GM15510 (cell line): ENCODE data around the gene ANKRD22.

ENCODE experiments used
- POLR2A ChIP-seq: IDR thresholded peaks from 3 replicates; pipeline ENCODE4 v1.6.1; 2011; ENCODE audit warnings: borderline replicate concordance; ENCODE audit not compliant: insufficient read length; ENCODE audit errors: extremely low read depth

ANKRD22 gene

DNA sequence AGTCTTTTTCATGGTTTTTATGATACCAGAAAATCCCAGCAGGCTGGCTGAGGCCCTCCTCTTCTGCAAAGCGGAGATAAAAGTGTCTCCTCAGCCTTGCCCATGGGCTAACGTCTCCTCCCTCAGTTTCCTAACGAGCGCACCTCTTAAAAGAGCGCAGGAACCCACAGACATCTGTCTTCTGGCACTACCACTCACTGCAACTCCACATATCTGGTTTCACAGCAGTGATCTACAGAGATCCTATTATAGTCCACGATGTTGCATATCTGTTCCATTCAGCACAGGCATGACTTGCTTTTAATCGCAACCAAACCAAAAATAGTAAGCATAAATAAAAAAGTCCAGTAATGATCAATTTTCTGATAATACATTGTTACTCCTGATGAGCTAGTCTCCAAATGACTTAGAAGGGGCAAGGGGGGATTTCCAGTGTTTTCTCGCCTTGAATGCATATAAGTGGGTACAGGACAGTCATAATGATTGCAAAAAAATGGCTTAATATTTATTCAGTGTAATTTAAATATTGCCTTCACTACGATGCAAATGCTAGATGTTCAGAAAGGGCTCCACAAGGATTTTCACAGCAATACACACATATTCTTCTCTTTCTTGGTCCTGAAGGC, 20.9 kb downstream of the ANKRD22 start:
- TF ChIP-seq POLR2A = no peak

DNA sequence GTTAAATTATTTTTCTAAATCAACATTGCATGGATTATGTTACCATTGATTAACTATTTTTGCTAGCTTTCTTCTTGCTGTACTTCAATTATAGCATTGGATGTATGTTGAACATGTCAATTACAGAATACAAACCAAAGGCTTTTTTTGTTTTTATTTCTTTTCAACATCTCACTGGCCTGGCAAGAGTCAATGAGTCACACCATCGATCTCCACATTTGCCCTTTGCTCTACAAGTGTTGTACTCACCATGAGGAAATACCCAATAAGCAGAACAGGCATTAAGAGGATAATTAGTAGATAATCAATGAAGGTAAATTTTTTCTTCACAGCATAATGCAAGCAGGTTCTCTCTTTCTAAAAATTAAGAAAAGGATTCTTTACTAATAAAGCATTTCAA, 23.3 kb downstream of the ANKRD22 start:
- TF ChIP-seq POLR2A = no peak

DNA sequence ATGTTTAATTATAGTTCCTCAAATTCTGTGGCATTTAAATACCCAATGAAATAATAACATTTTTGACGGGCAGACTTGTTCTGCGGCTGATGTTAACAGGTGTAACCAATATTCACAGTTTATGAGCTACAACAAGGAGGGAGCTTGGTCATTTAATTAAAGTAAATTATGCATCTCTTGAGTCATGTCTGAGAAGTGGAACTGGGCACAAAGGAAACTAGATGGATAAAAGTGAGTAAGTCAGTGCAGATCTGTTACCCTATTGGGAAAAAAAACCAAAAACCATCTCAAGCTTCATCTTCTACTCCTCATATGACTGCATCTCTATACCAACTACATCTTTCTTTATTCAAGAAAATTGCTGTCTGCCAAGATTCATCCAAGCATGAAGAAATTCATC, 24.0 kb downstream of the ANKRD22 start:
- no peak for TF ChIP-seq POLR2A

DNA sequence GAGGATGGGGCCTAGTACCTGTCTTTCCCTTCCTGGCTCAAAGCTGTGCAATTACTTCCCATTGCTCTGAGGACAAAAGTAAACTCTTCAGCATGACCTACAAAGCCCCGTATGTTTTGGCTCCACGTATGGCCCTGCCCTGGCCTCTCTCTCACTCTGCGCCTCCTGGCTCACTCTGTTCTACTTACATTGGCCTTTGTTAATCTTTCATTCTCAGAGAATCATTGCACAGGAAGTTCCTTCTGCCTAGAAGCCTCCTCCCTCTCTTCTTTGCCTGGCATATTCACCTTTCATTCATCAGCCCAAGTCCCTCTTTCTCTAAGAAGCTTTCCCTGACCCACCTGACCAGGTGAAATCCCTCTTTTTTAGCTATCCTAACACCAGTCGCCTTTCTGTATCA, 25.3 kb downstream of the ANKRD22 start:
- TF ChIP-seq POLR2A = no peak

DNA sequence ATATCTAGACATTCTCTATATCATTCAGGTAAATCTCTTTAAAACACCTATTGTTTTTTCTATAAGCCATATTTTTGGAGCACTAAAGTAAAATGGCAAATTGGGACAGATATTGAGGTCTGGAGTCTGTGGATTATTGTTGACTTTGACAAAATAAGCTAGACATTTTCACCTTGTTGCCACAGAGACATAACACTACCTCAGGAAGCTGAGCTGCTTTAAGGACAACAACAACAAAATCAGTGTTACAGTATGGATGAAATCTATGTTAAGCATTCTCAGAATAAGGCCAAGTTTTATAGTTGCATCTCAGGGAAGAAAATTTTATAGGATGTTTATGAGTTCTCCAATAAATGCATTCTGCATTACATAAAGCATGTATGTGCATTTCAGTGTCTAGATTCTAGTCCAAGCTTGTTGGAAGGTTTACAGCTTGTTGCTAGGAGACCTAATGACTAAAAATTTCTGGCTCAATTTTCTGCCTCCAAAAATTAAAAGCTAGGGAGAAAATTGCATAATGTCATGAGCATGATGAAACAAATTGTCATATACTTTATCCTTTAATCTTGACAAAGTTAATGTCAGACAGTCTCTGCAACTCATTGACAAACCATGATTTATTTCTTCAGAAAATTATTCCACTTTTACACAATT, 30.8 kb downstream of the ANKRD22 start:
- no peak for TF ChIP-seq POLR2A

DNA sequence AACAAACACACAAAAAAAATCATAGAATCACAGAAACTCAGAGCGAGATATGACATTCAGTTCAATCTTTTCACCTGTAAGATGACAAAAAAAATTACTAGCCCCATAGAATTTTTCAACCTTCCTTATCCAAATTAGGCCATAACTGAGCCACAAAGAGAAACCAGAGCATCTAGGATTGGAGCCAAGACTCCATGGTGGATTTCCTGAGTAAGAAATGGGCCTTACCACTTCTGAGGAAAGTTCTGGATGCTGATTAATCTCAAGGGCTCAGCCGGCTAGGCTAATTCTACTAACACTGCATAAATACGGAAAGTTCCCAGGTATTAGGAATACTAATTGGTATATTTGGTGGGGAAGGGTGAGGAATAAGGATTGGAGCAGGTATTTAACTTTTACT, 32.4 kb downstream of the ANKRD22 start:
- TF ChIP-seq POLR2A = no peak

DNA sequence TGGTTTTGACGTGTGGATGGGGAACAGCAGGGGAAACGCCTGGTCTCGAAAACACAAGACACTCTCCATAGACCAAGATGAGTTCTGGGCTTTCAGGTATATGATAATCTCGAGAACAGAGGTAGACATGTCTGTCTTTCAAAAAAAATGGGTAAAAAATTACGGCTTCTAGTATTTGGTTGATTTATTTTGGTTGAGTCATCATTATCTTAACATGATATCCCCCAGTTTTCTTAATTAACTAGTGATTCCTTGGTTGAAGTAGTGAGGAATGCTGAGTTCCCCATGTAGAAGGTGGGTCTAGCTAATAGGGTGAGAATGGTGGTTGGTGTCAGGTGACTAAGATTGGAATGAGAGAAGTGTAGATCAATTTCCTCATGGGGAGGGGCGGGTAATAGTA, 38.4 kb downstream of the ANKRD22 start:
- no peak for TF ChIP-seq POLR2A

DNA sequence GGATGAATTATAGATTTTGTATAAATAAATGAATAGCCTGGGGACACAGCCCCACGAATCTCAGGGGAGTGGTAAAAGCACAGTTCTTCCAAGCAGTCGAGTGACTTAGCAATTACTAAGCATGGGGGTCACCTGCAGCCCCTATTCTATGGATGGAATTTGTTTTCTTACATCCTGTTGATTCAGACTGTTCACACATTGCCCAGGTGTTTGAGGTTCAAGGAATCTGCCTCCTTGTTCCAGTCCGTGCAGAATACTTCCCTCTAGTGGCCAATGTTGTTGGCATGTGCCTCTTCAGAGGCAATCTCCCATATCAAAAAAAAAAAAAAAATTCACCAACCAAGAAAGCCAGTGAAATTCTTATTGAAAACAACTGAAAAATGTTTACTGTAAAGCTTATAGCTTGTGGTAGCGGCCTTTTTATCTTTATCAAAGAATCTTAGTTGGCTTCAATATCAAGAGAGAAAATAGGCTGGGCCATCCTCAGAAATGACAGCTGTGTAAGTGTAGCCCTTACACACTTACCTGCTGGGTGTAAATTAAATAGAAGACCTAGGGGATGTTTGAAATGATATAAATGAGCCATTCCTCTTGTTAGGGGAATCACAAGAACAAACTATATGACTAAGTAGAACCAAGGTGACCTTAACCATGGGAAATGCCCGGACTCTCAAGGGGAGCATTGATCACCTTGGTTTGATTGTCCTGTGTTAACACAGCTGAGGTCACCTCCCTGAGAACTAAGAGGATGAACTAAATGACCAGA, 41.3 kb downstream of the ANKRD22 start:
- TF ChIP-seq POLR2A = no peak

DNA sequence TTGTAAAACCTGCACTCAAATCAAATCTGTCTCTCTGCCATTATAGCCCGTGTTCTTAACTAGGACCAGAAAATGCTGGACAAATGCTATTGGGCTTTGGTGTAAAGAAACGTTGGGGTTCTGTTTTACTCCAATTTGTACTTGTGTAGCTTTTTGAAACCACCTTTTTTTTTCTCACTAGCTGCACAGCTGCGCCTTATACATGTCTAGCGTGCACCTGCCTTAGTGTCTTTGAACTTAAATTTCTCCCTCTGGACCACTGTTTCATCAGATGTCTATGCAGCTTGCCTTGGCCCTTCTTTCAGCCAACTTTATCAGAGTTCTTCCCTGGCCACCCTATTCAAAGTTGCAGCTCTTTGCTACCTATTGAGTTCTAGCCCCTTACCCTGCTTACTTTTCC, 42.0 kb downstream of the ANKRD22 start:
- TF ChIP-seq POLR2A = no peak

DNA sequence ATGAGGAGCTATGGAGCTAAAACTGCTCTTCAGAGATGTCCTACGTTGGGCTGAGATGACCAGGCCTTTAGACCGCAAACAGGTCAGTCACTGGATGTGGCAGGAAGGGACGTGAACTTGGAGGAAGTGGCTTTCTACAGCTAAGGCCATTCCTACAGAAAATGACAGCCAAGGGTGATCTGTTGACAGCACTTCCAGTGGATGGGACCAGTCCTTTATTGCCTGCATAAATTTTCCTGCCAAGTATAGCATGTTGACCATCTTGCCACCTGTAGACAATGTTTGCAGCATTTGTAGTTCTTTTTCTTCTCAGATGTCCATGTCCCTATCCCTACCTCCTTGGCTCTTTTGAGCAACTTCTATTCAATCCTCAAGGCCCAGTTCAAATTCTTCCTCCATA, 45.7 kb downstream of the ANKRD22 start:
- no peak for TF ChIP-seq POLR2A

DNA sequence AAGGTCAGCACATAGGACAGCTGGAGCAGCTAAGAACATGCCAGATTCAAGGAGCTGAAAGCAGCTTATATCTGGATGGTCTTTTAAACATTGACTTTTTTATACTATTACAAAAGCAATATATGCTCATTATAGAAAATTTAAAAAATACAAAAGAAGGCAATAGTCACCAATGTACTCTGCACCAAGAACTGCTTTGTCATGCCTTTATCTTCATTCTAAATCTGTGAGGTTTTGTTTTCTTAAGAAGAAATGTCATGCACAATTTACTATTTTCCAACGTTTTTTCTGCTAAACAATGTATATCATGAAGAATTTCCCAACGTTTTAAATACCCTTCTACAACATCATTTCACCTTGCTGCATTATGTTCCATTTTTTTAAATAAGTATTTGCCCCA, 46.3 kb downstream of the ANKRD22 start:
- TF ChIP-seq POLR2A = no peak

DNA sequence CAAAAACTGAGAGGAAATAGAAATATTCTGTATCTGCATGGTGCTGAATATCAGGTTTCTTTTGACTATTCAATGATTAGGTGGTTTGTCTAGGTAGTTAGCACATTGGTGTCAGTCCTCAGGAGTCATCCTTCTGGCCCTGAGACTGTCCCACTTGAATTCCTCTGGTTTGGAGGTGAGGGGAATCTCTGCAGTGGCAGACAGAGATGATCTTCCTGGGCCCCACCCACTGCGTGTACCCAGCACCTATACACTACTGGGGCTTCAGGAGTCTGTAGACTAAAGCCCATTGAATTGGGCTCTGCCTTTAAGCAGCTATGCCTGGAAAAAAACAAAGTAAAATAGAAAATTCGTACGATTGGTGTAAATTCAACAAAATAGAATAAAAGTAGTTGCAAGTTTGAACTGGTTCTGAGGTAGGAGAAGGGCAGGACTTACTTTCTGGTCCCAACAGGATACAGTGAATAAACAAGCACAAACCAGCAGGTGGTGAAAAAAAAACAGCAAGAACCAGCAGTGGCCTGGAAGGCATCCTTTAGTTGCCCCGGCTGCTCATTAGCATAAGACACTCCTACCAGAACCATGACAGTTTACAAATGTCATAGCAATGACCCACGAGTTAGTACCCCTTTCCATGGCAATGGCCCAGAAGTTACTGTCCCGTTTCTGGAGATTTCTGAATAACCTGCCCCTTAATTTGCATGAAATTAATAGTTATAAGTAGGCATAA, 47.4 kb downstream of the ANKRD22 start:
- no peak for TF ChIP-seq POLR2A

DNA sequence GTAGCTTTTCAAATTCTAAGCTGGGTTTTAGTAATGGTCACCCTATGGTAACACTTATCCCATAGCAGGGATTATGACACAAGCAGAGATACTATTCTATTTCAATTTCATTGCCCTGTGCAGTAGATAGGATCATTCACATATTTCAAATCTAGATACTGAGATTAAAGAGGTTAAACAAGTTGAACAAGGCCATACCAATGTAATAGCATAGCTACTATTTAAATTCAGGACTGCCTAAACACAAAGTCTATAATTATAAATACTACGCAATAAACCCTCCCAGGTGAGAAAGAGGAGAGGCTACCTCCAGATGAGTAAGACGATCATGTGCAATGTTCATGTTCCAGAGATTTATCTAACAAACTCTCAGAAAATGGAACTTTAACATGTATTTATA, 48.0 kb downstream of the ANKRD22 start:
- TF ChIP-seq POLR2A = no peak

DNA sequence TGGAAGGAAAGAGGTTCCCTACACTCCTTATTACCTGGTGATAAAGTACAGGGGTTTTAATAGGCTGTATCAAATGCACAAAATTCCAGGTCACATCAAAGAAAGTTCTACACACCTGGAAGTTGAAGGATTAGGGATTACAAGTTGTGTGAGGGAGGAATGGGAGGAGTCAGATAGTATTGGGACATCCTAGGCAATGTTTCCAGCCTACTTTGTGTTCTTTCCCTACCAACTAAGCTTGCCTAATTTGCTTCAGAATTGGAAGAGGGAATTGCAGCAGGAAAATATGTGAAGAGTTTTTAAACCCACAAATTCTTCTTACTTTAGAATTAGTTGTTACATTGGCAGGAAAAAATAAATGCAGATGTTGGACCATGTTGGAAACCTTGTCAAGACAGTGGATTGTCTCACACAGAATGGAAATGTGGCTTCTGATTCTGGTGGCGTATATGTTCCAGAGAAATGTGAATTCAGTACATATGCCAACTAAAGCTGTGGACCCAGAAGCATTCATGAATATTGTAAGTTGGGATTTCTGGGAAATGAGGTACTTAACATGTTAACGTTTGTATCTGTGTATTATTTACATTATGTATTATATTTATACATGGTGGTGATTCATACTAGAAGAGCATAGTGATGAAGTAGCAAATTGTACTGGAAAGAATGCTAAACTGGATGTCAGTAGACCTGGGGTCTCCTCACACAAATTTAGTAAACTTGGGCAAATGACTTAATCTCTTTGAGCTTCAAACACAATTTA, 48.9 kb downstream of the ANKRD22 start, which contains the start of gene LIPM:
LIPM (plus strand) TSS at position 208 of the 763 bp plus-strand sequence; CDS start at position 375, 167 bp downstream.
- no peak for TF ChIP-seq POLR2A
